ENCODE data around the gene CEP170. TPM values are rescaled to one million over a fixed set of nuclear protein-coding genes. Genes with fewer than 3 reads are reported as not detected.

The CEP170 gene
- polyA plus RNA-seq, 1 donor from 2014 or later, result 403 TPM

- TF ChIP-seq EZH2 (IDR thresholded peaks at IDR 0.05; ENCODE audit: borderline replicate concordance, insufficient read depth, low read length, poor library complexity, severe bottlenecking) (no peak), SMC3 (conservative IDR thresholded peaks at IDR 0.05; ENCODE audit: poor library complexity) (no peak), CTCF (IDR thresholded peaks at IDR 0.05; ENCODE audit: poor library complexity, severe bottlenecking) (no peak), REST (IDR thresholded peaks at IDR 0.05; ENCODE audit: borderline replicate concordance) (no peak), EP300 (conservative IDR thresholded peaks at IDR 0.05; ENCODE audit: poor library complexity, severe bottlenecking) (no peak), RAD21 (conservative IDR thresholded peaks at IDR 0.05) (no peak), TAF1 (IDR thresholded peaks at IDR 0.05; ENCODE audit: low read depth) (no peak)
- no peak overlapping the region for H2AFZ ChIP-seq (ENCODE audit: low read depth, low read length)
- H3K4me3 ChIP-seq (ENCODE audit: low read length), result no peak overlapping the region
- no peak overlapping the region for H3K4me2 ChIP-seq (ENCODE audit: low read length)
- H3K9me3 ChIP-seq (ENCODE audit: low read length), result peaks cover 4% of the 10 kb centered on the region
- no peaks in the 10 kb centered on the region for H3F3A ChIP-seq (ENCODE audit: insufficient read depth, low read length, poor library complexity, severe bottlenecking)
- H3K9me2 ChIP-seq (ENCODE audit: insufficient read depth, low read length), result no peaks in the 10 kb centered on the region
- H3K9ac ChIP-seq (ENCODE audit: low read length), result no peak overlapping the region
- no peaks in the 10 kb centered on the region for H4K20me1 ChIP-seq (ENCODE audit: insufficient read depth)
- no peak overlapping the region for H3K27ac ChIP-seq (ENCODE audit: low read length)
- H3K27me3 ChIP-seq (ENCODE audit: insufficient read depth, low read depth, low read length), result no peaks in the 10 kb centered on the region
- H3K36me3 ChIP-seq (ENCODE audit: insufficient read depth, low read length), result peaks cover 5% of the 10 kb centered on the region
- no peaks in the 10 kb centered on the region for H3K79me2 ChIP-seq (replicated peaks; ENCODE audit: insufficient read depth, low read length)
These were observed 18.9 kb upstream of the CEP170 start for GRCh38 chr1:243273945-243274344.

GRCh38 chr1:243273506-243273905, 18.4 kb upstream of the CEP170 start:
- Histone ChIP-seq H3K9me3 (ENCODE audit: low read length) (peaks cover 4% of the 10 kb centered on the region), H3K27ac (ENCODE audit: low read length) (no peak overlapping the region), H3K9me2 (ENCODE audit: insufficient read depth, low read length) (no peaks in the 10 kb centered on the region), H3K9ac (ENCODE audit: low read length) (no peak overlapping the region), H3F3A (ENCODE audit: insufficient read depth, low read length, poor library complexity, severe bottlenecking) (no peaks in the 10 kb centered on the region), H3K27me3 (ENCODE audit: insufficient read depth, low read depth, low read length) (no peaks in the 10 kb centered on the region), H3K4me3 (ENCODE audit: low read length) (no peak overlapping the region), H4K20me1 (ENCODE audit: insufficient read depth) (no peaks in the 10 kb centered on the region), H3K79me2 (replicated peaks; ENCODE audit: insufficient read depth, low read length) (no peaks in the 10 kb centered on the region), H2AFZ (ENCODE audit: low read depth, low read length) (no peak overlapping the region), H3K36me3 (ENCODE audit: insufficient read depth, low read length) (peaks cover 5% of the 10 kb centered on the region), H3K4me2 (ENCODE audit: low read length) (no peak overlapping the region)
- TF ChIP-seq RAD21 (conservative IDR thresholded peaks at IDR 0.05) (no peak), CTCF (IDR thresholded peaks at IDR 0.05; ENCODE audit: poor library complexity, severe bottlenecking) (no peak), TAF1 (IDR thresholded peaks at IDR 0.05; ENCODE audit: low read depth) (no peak), EZH2 (IDR thresholded peaks at IDR 0.05; ENCODE audit: borderline replicate concordance, insufficient read depth, low read length, poor library complexity, severe bottlenecking) (no peak), MXI1 (conservative IDR thresholded peaks at IDR 0.05; ENCODE audit: poor library complexity, severe bottlenecking) (no peak), EP300 (conservative IDR thresholded peaks at IDR 0.05; ENCODE audit: poor library complexity, severe bottlenecking) (no peak), POLR2AphosphoS5 (IDR thresholded peaks at IDR 0.05) (no peak), REST (IDR thresholded peaks at IDR 0.05; ENCODE audit: borderline replicate concordance) (no peak), SMC3 (conservative IDR thresholded peaks at IDR 0.05; ENCODE audit: poor library complexity) (no peak)
